ENCODE data around the gene RRP8.

Gene RRP8

DNA sequence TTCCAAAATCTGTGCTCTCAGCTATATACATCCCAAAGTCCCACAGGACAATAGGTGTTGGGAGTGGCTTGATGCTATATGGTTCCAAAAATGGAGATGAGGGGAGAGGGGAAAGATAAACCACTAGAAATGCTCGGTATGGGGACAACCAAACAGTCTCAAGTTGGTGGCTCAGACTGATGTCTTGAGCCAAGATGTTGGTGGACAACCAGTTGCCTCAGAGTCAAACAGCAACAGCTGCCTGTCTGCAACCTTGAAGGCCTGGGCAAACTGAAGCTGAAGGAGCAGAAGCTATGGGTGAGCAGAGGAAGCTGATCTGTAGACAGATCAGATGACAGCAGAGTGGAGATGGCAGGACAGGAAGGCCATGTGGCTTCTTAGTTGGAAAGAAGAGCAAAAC is 4.0 kb downstream of the RRP8 start:
- no peak for DNase-seq

DNA sequence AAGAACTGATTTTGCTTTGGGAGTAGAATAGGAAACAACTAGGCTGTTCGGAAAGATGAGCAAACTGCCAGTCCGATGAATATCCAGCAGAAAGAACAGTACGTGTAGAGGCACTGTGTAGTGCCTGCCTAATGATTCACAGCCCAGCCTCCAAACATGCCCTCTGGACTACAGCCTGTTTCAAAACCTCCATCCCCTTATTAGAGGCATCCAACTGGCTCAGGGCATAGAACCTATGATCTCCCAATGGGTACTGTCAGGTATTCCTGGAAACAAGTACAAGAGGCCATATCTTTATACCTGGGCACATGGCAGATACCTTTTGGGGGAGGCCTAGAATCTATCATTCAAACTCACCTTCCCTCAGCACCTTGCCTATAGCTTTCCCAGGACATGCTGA is 4.9 kb downstream of the RRP8 start:
- DNase-seq = no peak

DNA sequence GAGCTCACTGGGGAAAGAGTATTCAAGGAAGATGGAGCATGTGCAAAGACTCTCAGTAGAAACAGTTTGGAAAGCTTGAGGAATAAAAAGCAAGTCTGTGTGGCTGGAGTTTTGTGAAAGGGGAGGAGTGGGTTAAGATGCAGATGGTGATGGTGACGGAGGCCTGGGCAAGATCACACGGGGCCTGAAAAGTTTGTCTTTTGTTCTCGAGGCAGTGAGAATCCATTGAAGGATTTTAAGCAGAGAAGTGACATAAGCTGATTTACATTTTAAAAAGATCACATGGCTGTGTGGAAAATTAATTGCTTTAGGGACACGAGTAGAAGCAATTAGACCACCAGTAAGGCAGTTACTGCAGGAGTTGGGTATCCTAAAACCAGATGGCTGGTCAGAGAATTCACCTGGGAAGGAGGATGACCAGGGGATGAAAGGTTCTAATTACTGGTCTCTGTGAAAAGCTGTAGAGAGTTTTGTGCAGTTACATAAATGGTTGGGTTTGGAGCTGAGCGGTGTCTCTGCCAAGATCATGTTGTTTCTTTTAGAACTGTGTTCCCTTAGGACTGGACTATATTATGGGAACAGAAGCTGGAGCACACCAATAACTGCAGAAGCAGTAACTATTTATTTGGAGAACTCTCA is 7.1 kb downstream of the RRP8 start:
- DNase-seq = no peak

DNA sequence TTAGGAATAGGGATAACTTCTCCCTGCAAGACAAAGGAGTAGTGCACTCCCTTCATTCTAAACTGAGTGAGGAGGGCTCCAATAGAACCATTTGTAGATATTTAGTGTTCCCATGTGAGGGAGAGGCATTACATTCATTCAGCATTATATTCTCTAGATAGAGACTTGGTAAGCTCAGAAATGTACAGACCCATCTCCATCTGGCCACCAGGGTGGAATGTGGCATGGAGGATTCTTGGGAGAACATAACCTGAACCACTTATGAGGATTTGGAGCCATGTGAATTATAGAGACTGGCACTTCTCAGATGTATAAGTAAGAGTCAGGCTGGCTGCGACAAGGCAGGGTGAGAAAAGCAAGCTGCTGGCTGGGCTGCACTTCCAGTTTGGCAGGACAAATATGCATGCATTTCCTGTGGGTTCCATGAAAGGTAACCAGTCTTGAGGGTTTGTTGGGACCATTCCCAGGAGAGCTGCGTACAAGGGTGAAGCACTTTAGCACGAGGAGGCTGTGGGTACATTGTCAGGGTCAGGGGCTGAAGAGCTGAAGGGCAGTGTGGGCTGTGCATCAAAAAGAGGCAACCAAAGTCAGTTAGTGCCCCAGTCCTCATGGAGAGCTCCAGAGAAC is 9.2 kb downstream of the RRP8 start:
- no peak for DNase-seq

DNA sequence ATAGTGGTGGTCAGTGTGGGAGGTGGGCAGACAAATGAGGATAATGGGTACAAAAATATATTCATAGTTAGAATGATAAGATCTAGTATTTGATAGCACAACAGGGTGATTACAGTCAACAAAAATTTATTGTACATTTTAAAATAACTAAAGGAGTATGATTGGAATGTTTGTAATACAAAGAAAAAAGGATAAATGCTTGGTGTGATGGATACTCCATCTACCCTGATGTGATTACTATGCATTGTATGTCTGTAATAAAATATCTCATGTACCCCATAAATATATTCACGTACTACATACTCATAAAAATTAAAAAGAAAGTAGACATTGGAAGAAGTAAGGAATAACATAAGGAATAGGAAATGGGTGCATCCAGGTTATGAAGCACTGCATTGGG is 15.4 kb downstream of the RRP8 start:
- DNase-seq = no peak

DNA sequence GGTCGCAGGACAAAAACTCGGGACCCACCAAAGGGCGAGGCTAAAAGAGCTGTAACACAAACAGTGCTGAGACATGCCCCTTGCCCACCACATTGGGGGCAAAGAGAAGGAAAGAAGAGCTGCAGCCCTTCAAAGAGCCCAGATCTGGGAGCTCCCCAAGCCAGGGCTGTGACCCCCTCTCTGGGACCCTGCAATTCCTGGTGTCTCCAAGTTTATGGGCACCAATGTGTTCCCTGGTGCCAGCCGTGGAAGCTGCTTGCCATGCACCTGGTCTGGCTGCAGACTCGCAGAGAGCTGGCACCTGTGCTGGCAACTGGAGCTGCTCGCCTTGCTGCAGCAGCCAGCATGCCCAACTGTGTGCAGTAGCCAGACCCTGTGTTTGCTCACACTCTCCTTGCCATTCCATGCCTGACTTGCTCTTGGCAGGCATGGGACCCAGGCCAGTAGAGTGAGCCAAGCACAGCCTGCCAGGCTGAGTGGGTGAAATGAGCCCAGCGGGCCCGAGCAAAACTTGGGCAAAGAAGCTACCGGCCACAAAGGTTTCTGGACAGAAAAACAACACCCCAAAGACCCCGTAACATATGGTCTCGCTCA is 16.0 kb downstream of the RRP8 start:
- DNase-seq = no peak

DNA sequence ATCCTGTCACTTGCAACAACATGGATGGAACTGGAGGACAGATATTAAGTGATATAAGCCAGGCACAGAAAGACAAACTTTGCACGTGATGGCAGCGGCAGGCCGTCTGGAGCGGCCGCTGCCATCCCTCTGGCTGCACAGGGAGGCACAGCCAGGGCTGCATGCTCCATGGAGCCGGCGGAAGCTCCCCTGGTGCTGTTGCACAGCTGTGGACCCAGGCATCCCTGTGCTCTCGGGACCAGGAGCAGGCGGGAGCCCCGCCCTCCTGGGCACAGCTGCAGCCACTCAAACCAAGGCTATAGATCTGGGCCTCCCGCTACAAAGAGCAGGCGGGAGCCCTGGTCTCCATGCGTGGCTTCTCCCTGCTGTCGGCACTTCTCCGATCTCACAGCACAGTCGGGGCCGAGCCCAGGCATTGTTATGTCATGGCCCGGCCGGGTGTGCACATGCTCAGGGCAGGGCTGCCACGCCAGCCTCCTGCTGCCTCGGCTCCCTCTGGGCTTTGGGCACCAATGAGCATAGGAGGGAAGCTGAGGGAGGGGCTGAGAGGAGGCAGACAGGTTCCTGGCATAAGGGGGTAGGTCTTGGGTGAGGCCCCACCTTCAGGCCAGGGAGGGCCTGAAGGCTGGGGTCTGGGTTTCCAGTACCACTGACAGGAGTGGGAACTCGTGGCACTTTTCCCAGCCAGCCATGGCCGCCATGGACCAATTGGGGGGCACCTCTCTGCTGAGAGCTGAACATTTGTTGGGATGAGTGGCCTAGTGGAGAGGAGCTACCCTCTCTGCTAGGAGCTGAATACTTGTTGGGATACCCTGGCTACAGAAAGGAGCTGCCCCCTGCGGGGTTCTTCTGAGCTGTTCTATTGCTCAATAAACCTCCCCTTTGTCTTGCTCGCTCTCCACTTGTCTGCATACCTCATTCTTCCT is 16.7 kb downstream of the RRP8 start:
- no peak for DNase-seq

DNA sequence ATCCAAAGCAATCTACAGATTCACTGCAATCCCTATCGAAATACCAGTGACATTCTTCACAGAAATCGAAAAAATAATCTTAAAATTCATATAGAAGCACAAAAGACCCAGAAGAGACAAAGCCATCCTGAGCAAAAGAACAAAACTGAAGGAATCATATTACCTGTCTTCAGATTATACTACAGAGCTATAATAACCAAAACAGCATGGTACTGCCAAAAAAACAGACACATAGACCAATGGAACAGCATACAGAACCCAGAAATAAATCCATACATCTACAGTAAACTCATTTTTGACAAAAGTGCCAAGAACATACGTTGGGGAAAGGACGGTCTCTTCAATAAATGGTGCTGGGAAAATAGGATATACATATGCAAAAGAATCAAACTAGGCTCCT is 18.9 kb downstream of the RRP8 start:
- DNase-seq = no peak

DNA sequence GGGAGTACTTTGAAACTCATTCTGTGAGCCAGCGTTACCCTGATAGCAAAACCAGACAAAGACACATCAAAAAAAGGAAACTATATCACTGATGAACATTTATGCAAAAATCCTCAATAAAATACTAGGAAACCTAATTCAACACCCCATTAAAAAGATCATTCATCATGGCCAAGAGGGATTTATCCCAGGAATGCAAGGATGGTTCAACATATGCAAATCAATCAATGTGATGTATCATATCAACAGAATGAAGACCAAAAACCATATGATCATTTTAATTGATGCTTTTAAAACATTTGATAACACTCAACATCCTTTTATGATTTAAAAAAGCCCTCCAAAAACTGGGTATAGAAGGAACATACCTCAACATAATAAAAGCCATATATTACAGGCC is 19.8 kb downstream of the RRP8 start:
- no peak for DNase-seq

DNA sequence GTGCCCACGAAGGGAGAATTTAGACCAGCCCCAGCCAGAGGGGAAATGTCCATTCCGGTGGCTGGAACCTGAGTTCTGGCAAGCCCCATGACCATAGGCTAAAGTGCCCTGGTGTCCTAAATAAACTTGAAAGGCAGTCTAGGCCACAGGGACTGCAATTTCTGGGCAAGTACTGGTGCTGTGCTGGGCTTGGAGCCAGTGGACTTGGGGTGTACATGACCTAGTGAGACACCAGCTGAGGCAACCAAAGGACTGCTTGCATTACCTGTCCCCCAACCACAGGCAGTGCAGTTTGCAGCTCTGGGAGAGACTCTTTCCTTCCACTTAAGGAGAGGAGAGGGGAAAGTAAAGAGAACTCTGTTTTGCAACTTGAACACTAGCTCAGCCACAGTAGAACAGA is 23.7 kb downstream of the RRP8 start:
- DNase-seq = no peak

DNA sequence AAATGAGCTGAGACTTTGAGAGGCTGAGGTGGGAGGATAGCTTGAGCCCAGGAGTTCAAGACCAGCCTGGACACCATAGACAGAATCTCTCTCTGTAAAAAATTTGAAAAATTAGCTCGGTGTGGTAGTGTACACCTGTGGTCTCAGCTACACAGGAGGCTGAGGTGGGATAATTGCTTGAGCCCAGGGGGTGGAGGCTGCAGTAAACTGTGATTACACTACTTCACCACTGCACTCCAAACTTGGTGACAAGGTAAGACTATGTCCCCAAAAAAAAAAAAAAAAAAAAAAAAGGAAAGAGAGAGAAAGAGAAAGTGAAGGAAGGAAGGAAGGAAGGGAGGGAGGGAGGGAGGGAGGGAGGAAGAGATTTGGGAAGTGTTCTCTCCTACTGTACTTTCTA is 25.3 kb downstream of the RRP8 start:
- no peak for DNase-seq

DNA sequence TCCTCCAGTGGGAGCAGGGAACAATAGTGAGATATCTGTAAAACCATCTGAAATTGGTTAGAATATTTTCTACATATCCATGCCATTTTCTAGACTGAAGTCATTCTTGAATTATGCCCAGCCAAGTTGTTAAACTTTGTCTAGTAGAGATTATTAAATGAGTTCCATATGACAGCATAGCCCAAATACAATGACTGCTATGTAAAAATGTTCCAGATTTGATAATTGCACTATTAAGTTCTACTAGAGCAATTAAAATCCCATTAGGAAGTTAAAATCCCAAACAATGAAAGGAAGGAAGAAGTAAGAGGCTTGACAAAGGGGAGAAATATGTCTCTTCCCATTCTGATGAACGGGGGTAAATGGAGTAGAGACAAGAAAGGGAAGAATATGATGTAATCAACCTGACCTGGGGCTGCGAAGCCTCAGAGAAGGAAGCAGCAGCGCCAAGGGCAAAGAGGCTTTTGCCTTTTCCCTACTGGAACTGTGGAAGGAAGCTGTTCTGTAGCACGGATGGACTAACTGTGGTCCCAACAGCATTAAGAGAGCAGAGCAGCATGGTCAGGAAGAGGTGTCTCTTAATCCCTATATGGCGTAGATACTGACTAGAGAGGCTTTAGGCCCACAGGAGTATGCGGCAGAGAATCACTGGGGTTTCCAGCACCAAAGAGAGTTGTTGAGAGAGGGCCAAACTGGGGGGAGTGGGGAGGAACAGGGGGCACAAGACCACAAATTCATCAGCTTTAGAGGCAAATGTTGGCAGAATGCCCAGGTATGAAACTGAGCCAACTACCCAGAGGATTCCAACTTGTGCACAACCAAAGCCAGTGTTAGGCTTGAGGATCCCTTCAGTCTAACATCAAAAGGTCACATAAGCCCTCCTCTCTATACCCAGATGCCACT is 26.7 kb downstream of the RRP8 start:
- no peak for DNase-seq

DNA sequence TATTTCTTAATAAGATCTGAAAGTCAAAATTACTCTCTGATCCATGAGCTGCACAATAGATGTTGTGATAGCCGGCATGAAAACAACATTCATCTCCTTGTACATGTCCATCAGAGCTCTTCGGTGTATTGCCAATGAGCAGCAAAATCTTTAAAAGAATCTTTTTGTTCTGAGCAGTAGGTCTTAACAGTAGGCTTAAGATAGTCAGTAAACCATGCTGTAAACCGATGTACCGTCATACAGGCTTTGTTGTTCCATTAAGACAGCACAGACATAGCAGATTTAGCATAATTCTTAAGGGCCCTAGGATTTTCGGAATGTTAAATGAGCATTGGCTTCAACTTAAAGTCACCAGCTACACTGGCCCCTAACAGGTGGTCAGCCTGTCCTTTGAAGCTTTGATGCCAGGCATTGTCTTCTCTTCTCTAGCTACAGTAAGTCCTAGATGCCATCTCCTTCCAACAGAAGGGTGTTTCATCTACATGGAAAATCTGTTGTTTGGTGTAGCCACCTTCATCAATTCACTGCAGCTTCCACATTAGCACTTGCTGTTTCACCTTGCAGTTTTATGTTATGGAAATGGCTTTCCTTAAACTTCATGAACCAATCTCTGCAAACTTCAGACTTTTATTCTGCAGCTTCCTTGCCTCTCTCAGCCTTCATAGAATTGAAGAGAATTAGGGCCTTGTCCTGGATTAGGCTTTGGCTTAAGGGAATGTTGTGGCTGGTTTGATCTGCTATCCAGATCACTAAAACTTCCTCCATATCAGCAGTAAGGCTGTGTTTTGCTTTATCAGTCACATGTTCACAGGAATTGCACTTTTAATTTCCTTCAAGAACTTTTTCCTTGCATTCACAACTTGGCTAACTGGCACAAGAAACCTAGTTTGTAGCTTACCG is 28.4 kb downstream of the RRP8 start:
- DNase-seq = no peak

DNA sequence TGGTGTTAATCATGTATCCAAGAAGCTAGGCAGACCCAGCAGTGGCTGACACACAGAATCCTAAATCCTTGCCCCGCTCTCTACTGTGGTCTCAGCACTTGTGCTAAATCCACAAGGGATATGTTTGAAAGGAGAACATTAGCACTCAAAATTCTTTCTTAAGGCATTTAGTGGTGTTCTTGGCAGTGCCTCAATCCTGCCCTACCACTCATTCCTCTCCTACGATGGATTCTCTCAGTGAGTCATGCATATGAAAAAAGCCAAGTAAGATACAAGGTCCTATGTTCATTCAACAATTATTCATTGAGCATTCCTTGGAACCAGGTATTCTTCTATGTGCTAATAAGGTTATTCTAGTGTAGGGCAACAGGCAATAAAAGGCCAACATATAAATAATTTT is 31.2 kb downstream of the RRP8 start:
- no peak for DNase-seq

DNA sequence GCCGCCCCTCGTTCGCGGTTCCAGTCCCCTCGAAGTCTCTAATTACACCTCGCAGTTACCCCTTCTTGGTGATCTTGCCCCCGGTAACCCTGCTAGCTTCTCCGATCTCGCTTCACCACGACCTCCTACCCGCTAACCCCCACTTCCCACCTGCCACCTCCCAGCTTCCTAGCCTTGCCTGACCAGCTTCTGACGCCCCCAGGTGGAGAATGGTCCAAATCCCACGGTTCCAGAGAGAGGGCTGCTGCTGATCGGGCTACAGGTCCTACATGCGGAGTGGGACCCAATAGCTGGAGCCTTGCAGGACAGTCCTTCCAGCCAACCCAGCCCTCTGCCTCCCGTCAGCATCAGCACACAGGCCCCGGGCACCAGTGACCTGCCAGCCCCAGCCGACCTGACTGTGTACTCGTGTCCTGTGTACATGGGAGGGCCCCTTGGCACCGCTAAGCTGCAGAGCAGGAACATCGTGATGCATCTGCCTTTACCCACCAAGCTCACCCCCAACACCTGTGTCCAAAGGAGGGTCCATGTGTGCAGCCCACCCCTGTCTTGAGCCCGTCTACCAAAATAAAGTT is 31.9 kb downstream of the RRP8 start:
- DNase-seq = no peak

DNA sequence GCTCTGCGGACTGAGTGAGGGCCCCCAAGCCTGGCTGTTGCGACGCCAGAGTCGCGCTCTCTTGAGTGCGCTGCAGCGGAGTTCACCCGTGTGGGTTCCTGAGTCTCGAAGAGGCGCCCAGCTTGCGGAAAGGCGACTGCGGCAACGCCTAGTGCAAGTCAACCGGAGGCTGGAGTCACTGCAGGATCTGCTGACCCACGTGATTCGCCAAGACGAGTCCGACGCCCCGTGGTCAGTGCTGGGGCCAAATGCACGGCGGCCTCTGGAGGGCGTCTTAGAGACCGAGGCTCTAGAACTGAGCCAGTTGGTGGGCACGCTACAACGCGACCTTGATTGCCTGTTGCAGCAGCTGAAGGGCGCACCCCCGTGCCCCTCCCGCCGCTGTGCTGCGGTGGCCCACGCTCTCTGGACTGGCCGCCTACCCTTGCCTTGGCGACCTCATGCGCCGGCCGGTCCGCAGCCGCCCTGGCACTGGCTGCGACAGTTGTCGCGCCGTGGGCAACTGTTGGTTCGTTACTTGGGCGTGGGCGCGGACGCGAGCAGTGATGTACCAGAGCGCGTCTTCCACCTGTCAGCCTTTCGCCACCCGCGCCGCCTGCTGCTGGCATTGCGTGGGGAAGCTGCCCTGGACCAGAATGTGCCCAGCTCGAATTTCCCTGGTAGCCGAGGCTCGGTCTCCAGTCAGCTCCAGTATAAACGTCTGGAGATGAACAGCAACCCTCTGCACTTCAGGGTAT is 32.6 kb downstream of the RRP8 start:
- no peak for DNase-seq

DNA sequence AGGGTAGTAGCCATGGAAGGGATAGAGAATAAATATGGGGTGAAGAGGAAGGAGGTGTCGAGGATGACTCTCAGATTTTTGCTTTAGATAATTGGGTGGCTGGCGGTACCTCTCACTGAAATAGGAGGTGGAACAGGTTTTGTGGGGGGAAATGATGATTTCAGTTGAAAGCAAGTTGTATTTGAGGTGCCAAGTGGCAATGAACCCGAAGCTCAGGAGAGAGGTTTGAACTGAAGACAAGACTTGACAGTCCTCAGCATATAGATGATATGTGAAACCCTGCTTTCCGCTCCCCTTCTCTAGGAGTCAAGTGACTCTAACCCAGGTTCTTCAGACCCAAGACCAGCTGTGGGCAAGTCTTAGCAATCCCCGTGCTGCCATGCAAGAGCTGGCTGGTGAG is 33.7 kb downstream of the RRP8 start:
- no peak for DNase-seq

DNA sequence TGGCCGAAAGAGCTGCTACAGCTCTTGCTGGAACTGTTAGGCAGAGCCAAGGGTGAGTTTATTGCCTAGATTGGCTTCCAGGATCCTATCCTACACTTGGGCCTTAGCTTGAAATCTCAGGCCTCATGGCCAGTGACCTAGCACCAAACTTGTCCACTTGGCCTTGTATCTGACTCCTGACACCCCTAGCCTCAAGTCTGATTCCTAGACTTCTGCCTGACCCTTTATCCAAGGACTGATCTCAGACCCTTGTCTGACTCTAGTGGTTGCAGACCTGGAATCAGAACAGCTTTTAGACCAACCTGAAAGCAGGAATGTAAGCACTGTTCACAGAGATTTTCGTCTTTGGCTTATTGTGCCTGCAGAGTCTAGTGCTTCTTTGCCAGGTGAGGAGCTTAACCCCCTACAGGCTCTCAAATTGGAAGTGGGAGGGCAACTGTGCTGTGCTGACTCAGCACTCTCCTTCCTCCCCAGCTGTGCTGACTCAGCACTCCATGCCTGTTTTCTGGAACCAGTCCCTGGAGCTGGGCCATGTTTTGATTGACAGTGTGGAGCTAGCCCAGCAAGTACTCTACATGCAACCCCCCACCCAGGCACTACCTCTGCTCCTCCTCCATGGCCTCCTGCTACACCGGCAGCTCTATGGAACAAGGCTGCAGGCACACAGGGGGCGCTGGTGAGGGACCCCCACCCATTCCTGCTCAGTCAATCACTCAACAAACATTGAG is 35.1 kb downstream of the RRP8 start:
- DNase-seq = peak; percentile 13

DNA sequence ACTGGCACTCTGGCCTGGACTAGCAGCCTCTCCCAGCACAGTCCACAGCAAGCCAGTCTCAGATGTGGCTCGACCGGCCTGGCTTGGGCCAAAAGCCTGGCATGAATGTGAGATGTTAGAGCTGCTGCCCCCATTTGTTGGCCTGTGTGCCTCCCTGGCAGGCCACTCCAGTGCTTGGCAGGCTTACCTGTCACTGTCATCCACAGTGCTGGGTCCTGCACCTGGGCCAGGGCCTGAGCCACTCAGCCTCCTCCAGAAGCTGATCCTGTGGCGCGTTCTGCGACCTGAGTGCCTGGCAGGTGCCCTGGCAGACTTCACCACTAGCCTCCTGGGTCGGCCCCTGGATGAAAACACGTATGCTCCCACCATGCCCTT is 36.1 kb downstream of the RRP8 start:
- DNase-seq = no peak

Data from GDM1 (cell line).